ENCODE measurements around the gene ATG4C.
"Not testable (repeated sequence)": the region's sequence is repeated elsewhere in the genome, so short reads cannot be mapped to it uniquely, and the experiment has no call there.

DNA sequence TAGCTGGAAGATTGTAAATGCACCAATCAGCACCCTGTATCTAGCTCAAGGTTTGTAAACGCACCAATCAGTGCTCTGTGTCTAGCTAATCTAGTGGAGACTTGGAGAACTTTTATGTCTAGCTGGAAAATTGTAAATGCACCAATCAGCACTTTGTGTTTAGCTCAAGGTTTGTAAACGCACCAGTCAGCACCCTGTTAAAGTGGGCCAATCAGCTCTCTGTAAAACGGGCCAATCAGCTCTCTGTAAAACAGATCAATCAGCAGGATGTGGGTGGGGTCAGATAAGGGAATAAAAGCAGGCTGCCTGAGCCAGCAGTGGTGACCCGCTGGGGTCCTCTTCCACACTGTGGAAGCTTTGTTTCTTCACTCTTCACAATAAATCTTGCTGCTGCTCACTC lies 21.9 kb upstream of the ATG4C start:
- TF ChIP-seq SP1 (IDR thresholded peaks at IDR 0.05); ZNF384 (IDR thresholded peaks at IDR 0.05); SUZ12 (IDR thresholded peaks at IDR 0.05); CTBP1 (IDR thresholded peaks at IDR 0.05; ENCODE audit: borderline replicate concordance); ARNT (IDR thresholded peaks at IDR 0.05); HDGF (IDR thresholded peaks at IDR 0.05; ENCODE audit: borderline replicate concordance): not testable (repeated sequence)
